Left ventricle myocardium inferior (tissue), 1 donor: ENCODE measurements around the gene GPM6B. TPM values are rescaled to one million over a fixed set of nuclear protein-coding genes. Genes with fewer than 3 reads are reported as not detected.

Experiments
- DNase-seq: peaks from one replicate; pipeline ENCODE4 v3.0.0-alpha.2; 2020
- H3K27ac ChIP-seq: fragments of 200-600 bp; replicated peaks from 2 replicates; pipeline ENCODE4 v1.8.0; 2021
- H3K27me3 ChIP-seq: fragments of 200-600 bp; 2 replicates; pipeline ENCODE4 v1.8.0; 2021; ENCODE audit warnings: low read depth
- H3K36me3 ChIP-seq: fragments of 200-600 bp; 2 replicates; pipeline ENCODE4 v1.8.0; 2021
- H3K4me1 ChIP-seq: fragments of 200-600 bp; 2 replicates; pipeline ENCODE4 v1.8.0; 2021
- H3K4me3 ChIP-seq: fragments of 200-600 bp; 2 replicates; pipeline ENCODE4 v1.8.0; 2021; ENCODE audit warnings: mild to moderate bottlenecking, moderate library complexity
- H3K9me3 ChIP-seq: fragments of 200-600 bp; replicated peaks from 2 replicates; pipeline ENCODE4 v1.8.0; 2021
- CTCF ChIP-seq: fragments of 200-600 bp; IDR thresholded peaks from 2 replicates; pipeline ENCODE4 v1.8.0; 2021; ENCODE audit warnings: antibody characterized with exemption, mild to moderate bottlenecking, borderline replicate concordance
- intact Hi-C: fragments of 100-400 bp; cut with micrococcal nuclease; formaldehyde crosslinking; loops from one replicate; pipeline ENCODE4 v1.11.0; 2022
- total RNA-seq: library from RNA; stranded (reverse); fragmentation: NEBNext Ultra II Directional; extraction: Animal tissue kit (Norgen Biotek cat#: 25700); gene quantifications from one replicate; pipeline ENCODE4 v1.2.1, GENCODE V29; 2021
- donor health status: DM: no; HTN: yes; CAD: no; lungs with severe emphysema.

The GPM6B gene
- total RNA-seq, 1 donor from 2014 or later, result 4.5 TPM

- no peaks in the 10 kb centered on the region for H3K9me3 ChIP-seq
- intact Hi-C loops, result no loop called here
- no peak for DNase-seq
- H3K27ac ChIP-seq, result no peak overlapping the region
- no peaks in the 10 kb centered on the region for H3K4me1 ChIP-seq
- H3K36me3 ChIP-seq, result peaks cover 18% of the 10 kb centered on the region
- no peaks in the 10 kb centered on the region for H3K27me3 ChIP-seq
- TF ChIP-seq CTCF, result no peak
- no peak overlapping the region for H3K4me3 ChIP-seq
Observed at GRCh38 chrX:13776387-13776786, 40.5 kb downstream of the GPM6B start.

GRCh38 chrX:13775837-13776236 is 41.1 kb downstream of the GPM6B start:
- no peaks in the 10 kb centered on the region for H3K4me1 ChIP-seq
- no peak for TF ChIP-seq CTCF
- H3K27me3 ChIP-seq, result no peaks in the 10 kb centered on the region
- H3K9me3 ChIP-seq, result no peaks in the 10 kb centered on the region
- intact Hi-C loops, result no loop called here
- no peak overlapping the region for H3K27ac ChIP-seq
- peaks cover 18% of the 10 kb centered on the region for H3K36me3 ChIP-seq
- DNase-seq, result no peak
- H3K4me3 ChIP-seq, result no peak overlapping the region

GRCh38 chrX:13774696-13775095 is 42.2 kb downstream of the GPM6B start:
- TF ChIP-seq CTCF, result no peak
- Histone ChIP-seq H3K4me1 (no peaks in the 10 kb centered on the region), H3K4me3 (no peak overlapping the region), H3K36me3 (peaks cover 27% of the 10 kb centered on the region), H3K27ac (no peak overlapping the region), H3K27me3 (no peaks in the 10 kb centered on the region), H3K9me3 (no peaks in the 10 kb centered on the region)
- intact Hi-C loops, result no loop called here
- no peak for DNase-seq

- no peak overlapping the region for H3K4me3 ChIP-seq
- H3K4me1 ChIP-seq, result peaks cover 10% of the 10 kb centered on the region
- H3K27ac ChIP-seq, result no peak overlapping the region
- no peaks in the 10 kb centered on the region for H3K27me3 ChIP-seq
- DNase-seq, result no peak
- no peaks in the 10 kb centered on the region for H3K9me3 ChIP-seq
- intact Hi-C loops, result no loop called here
- peaks cover 39% of the 10 kb centered on the region for H3K36me3 ChIP-seq
- TF ChIP-seq CTCF, result no peak
Observed at GRCh38 chrX:13770013-13770535, 46.8 kb downstream of the GPM6B start.

GRCh38 chrX:13768939-13769338 is 48.0 kb downstream of the GPM6B start:
- no peak for DNase-seq
- Histone ChIP-seq H3K27me3 (no peaks in the 10 kb centered on the region), H3K4me3 (no peak overlapping the region), H3K4me1 (peaks cover 18% of the 10 kb centered on the region), H3K36me3 (peaks cover 29% of the 10 kb centered on the region), H3K27ac (no peak overlapping the region), H3K9me3 (no peaks in the 10 kb centered on the region)
- TF ChIP-seq CTCF, result no peak
- intact Hi-C loops, result no loop called here

GRCh38 chrX:13764765-13765164 is 52.1 kb downstream of the GPM6B start:
- Histone ChIP-seq H3K4me3 (peak overlapping the region; percentile 32), H3K27me3 (no peaks in the 10 kb centered on the region), H3K27ac (peak overlapping the region; percentile 75), H3K9me3 (no peaks in the 10 kb centered on the region), H3K36me3 (peaks cover 45% of the 10 kb centered on the region), H3K4me1 (peaks cover 26% of the 10 kb centered on the region)
- peak; percentile 47 for TF ChIP-seq CTCF
- no peak for DNase-seq
- intact Hi-C loops, result no loop called here
